ENCODE results near the gene NACAD. TPM values are rescaled to one million over a fixed set of nuclear protein-coding genes. Genes with fewer than 3 reads are reported as not detected.

NACAD gene
- total RNA-seq, 4 donors from 2014 or later = 0.51 to 26.9 (median 5.4) TPM

- no peak for TF ChIP-seq POLR2A (IDR thresholded peaks at IDR 0.05)
- no peak for TF ChIP-seq CTCF (IDR thresholded peaks at IDR 0.05)
- Histone ChIP-seq H3K9me3 (no peaks in the 10 kb centered on the region), H3K4me3 (peak overlapping the region; percentile 48 to 56), H3K27me3 (no peaks in the 10 kb centered on the region), H3K4me1 (no peaks in the 10 kb centered on the region), H3K36me3 (no peaks in the 10 kb centered on the region), H3K27ac (peak overlapping the region; percentile 76 to 88)
- intact Hi-C loops (cut with DNase I; ENCODE audit: low total_unique reads) = no loop called here
- DNase-seq = peak; percentile 59 to 65
Observed at GRCh38 chr7:45089341-45089891, 647 bp upstream of the NACAD start.

- Histone ChIP-seq H3K27me3 (no peaks in the 10 kb centered on the region), H3K27ac (peak overlapping the region; percentile 76 to 88), H3K36me3 (no peaks in the 10 kb centered on the region), H3K4me1 (no peaks in the 10 kb centered on the region), H3K4me3 (peak overlapping the region; percentile 48 to 56), H3K9me3 (no peaks in the 10 kb centered on the region)
- DNase-seq = no peak
- intact Hi-C loops (cut with DNase I; ENCODE audit: low total_unique reads) = no loop called here
- TF ChIP-seq CTCF (IDR thresholded peaks at IDR 0.05) (no peak), POLR2A (IDR thresholded peaks at IDR 0.05) (no peak)
Observed at GRCh38 chr7:45088146-45088701, 545 bp downstream of the NACAD start.

- TF ChIP-seq POLR2A (IDR thresholded peaks at IDR 0.05) (no peak), CTCF (IDR thresholded peaks at IDR 0.05) (no peak)
- DNase-seq = no peak
- H3K36me3 ChIP-seq = no peaks in the 10 kb centered on the region
- peak overlapping the region; percentile 76 to 88 for H3K27ac ChIP-seq
- intact Hi-C loops (cut with DNase I; ENCODE audit: low total_unique reads) = no loop called here
- peak overlapping the region in 1 of 2 donors; percentile 48 for H3K4me3 ChIP-seq
- H3K9me3 ChIP-seq = no peaks in the 10 kb centered on the region
- no peaks in the 10 kb centered on the region for H3K27me3 ChIP-seq
- no peaks in the 10 kb centered on the region for H3K4me1 ChIP-seq
Observed at GRCh38 chr7:45087301-45088145, 1.2 kb downstream of the NACAD start.

- TF ChIP-seq CTCF (IDR thresholded peaks at IDR 0.05) (no peak), POLR2A (IDR thresholded peaks at IDR 0.05) (no peak)
- no peak for DNase-seq
- H3K9me3 ChIP-seq = no peaks in the 10 kb centered on the region
- no peak overlapping the region for H3K27ac ChIP-seq
- H3K4me3 ChIP-seq = no peak overlapping the region
- H3K27me3 ChIP-seq = no peaks in the 10 kb centered on the region
- H3K36me3 ChIP-seq = no peaks in the 10 kb centered on the region
- intact Hi-C loops (cut with DNase I; ENCODE audit: low total_unique reads) = no loop called here
- H3K4me1 ChIP-seq = no peaks in the 10 kb centered on the region
Observed at GRCh38 chr7:45086331-45087065, 2.3 kb downstream of the NACAD start.

Measured in uterus (tissue), 4 donors.